Astrocyte of the hippocampus (primary cell): ENCODE data around the gene SUSD3.
"Not testable (repeated sequence)": the region's sequence is repeated elsewhere in the genome, so short reads cannot be mapped to it uniquely, and the experiment has no call there.

Experiments
- DNase-seq: peaks from one replicate; pipeline ENCODE4 v3.0.0; 2011; ENCODE audit warnings: low read depth, low spot score

SUSD3 gene

GRCh38 chr9:93092251-93092991 lies 33.9 kb downstream of the SUSD3 start:
- no peak for DNase-seq

GRCh38 chr9:93093127-93093876 lies 34.8 kb downstream of the SUSD3 start:
- no peak for DNase-seq

GRCh38 chr9:93093877-93094657 lies 35.6 kb downstream of the SUSD3 start:
- DNase-seq: no peak

GRCh38 chr9:93094658-93095204 lies 36.2 kb downstream of the SUSD3 start:
- DNase-seq: no peak

GRCh38 chr9:93095205-93096130 lies 37.0 kb downstream of the SUSD3 start:
- DNase-seq: peak; percentile 100

- DNase-seq: peak; percentile 68
Measured at GRCh38 chr9:93096131-93096802, 37.8 kb downstream of the SUSD3 start, which contains the start of gene CARD19. CARD19 (plus strand) TSS chr9:93096217; CDS start chr9:93096346, 129 bp downstream.

GRCh38 chr9:93096811-93097382 lies 38.4 kb downstream of the SUSD3 start:
- DNase-seq: no peak

- DNase-seq: peak; percentile 30
Measured at GRCh38 chr9:93097511-93098201, 39.2 kb downstream of the SUSD3 start.

- peak; percentile 99 for DNase-seq
Measured at GRCh38 chr9:93098236-93098946, 39.9 kb downstream of the SUSD3 start.

- no peak for DNase-seq
Measured at GRCh38 chr9:93099551-93100275, 41.2 kb downstream of the SUSD3 start.

GRCh38 chr9:93100276-93100636 lies 41.8 kb downstream of the SUSD3 start:
- no peak for DNase-seq

- DNase-seq: not testable (repeated sequence)
Measured at GRCh38 chr9:93101086-93101485, 42.6 kb downstream of the SUSD3 start.

GRCh38 chr9:93105620-93106019 lies 47.1 kb downstream of the SUSD3 start:
- no peak for DNase-seq

GRCh38 chr9:93107151-93107824 lies 48.8 kb downstream of the SUSD3 start:
- no peak for DNase-seq

GRCh38 chr9:93107825-93108161 lies 49.3 kb downstream of the SUSD3 start:
- no peak for DNase-seq

GRCh38 chr9:93108291-93109041 lies 50.0 kb downstream of the SUSD3 start:
- no peak for DNase-seq
